HG03139 (cell line): ENCODE measurements around the gene ANAPC1.
"Not testable (repeated sequence)": the region's sequence is repeated elsewhere in the genome, so short reads cannot be mapped to it uniquely, and the experiment has no call there.

Source experiments
- ATAC-seq: cut with Tn5 transposase; IDR thresholded peaks from one replicate; pipeline ENCODE4 v1.9.1; 2021; ENCODE audit not compliant: unreplicated experiment

The ANAPC1 gene

DNA sequence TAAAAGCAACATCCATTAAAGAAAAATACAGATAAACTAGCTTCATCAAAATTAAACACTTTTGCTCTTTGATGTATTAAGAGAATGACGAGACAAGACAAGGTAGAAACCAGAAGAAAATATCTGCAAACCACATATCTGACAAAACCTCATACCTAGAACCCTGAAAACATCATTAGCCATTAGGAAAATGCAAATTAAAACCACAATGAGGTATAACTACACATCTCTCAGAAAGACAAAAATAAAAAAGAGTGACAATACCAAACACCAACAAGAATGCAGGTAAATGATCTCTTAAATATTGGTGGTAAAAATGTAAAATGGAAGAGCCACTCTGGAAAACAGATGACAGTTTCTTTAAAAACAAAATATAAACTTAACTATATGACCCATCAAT lies 53.5 kb downstream of the ANAPC1 start:
- not testable (repeated sequence) for ATAC-seq

DNA sequence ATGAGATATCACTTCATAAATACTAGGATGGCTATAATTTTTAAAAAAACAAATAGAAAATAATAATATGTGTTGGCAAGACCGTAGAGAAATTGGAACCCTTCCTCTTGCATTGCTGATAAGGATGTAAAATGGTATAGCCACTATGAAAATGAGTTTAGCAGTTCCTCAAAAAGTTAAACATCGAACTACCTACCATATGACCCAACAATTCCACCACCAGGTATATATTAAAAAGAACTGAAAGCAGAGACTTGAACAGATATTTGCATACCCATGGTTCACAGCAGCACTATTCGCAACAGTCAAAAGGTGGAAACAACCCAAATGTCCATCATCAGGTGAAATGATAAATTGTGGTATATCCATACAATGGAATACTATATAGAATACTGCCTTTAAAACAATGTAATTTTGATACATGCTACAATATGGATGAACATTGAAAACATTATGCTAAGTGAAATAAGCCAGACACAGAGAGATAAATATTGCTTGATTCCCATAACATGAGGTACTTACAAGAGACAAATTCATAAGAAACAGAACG lies 55.7 kb downstream of the ANAPC1 start:
- ATAC-seq = not testable (repeated sequence)

DNA sequence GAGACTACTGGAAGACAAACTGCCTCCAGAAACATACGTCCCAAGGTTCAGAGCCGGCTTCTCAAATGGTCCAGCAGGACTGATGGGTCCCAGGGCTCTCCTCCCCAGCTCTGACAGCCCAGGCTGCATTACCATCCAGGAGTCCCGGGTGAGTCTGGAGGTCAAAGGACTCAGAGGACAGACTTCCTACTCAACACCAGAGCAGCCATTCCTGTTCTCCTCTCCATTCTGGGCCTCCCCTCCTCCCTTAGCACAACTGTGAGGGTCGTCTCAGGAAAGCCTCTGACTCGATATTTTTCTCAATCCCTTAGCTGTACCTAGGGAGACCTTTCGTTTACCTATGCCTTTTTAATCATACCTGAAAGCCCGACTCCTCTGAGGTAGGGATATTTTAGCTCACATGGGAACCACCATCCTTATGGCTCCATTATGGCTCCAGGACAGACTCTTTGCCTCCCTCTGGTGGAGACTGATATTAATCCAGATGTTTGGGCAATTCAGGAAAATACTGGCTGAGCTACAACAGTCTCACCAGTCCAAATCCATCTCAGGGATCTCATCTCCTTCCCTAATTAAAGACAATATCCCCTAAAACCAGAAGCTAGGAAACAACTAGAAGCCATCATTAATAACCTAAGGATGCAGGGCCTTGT lies 70.9 kb downstream of the ANAPC1 start:
- not testable (repeated sequence) for ATAC-seq

DNA sequence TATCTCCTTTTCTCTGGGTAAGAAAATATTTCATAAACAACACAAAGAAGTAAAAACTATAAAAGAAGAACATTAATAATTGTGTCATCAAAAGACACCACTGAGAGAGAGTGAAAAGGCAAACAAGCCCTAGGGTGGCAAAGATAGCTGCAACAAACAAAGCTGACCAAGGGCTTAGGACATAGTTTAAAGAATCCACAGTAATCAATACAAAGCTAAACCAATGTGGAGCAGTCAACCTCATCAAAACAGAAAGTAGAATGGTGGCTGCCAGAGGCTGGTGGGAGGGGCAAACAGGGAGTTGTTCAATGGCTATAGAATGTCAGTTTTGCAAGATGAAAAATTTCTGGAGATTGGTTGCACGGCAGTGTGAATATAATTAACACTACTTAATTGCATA lies 93.4 kb downstream of the ANAPC1 start:
- not testable (repeated sequence) for ATAC-seq

DNA sequence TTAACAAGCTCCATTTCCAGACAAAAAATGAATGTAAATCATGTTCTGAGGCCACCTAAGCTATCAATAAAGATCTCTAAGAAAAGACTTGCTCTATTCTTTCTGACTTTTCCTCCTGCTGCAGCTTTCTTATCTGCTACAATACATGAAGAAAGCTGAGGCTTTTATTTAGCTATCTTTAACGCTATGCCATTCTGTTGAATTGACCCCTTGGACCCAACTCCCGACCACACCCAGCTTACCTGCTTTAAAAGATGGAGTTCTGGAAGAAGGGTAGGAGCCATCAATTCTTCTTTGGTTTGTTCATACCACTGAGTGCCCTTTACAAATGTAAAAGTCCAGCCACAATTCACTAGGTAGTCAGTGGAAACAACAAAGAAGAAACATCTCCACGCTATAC lies 99.9 kb downstream of the ANAPC1 start:
- not testable (repeated sequence) for ATAC-seq

DNA sequence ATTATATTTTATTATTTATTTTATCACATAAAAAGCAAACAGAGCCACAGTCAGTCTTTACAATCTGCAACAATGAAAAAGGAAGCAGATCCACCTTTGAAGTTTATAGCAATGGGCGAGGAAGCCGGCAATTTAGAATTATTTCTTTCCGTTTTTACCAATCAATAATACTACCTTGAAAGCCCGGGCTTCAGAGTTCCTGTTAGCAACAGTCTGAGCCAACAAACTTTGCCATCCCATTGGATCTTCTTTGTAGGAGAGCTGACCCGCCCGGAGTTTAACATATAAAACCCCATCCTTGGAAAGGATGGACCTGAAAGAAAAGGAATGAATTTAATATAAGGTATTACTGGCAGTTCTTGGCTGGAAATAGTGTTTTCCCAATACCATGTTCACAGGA lies 101.8 kb downstream of the ANAPC1 start:
- ATAC-seq = not testable (repeated sequence)

DNA sequence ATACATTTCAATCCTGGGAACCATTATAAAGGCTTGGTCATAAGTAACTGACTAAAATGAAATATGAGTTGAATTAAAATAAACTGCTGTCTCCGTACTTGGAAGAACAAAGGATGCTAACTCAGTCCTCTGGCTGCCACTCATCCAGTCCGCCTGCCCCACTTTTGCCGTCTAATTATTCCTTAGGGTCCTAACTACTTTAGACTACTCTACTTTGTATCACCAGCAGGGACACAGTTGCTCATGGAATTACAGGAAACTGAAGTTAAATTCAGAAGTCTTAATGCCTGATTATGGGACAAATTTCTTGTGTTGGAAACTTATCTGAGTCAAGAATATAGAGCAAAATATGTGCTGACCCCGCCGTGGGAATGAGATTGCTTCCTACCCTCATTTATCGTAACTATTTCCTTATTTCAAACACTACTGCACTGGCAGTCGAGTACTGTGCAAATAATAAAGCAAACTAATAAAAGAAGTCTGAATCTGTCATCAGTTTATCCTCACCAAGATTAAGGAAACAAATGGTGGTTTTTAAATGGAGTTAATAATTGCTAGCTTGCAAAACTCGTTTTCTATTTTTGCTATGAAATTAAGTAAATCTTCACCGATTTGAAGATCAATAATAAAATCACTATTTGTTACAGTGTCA lies 102.4 kb downstream of the ANAPC1 start:
- ATAC-seq = not testable (repeated sequence)

DNA sequence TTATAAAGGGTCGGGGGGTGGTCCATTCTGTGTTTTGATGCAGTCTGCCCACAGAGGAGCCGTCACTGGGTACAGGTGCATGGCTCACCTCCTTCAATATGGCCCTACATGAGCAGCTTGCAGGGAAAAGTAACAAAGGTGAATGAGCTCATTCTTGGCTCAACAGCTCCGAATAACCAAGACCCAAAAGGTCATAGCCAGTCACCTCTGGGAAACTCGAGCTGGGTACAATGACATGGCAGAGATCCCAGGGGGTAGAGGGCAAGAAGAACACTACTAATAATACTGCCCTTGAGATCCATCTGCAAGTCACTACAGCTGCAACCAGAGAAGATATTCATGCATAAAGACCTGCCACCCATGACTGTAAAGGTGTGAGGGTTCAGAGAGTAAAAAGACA lies 106.8 kb downstream of the ANAPC1 start:
- ATAC-seq = not testable (repeated sequence)

DNA sequence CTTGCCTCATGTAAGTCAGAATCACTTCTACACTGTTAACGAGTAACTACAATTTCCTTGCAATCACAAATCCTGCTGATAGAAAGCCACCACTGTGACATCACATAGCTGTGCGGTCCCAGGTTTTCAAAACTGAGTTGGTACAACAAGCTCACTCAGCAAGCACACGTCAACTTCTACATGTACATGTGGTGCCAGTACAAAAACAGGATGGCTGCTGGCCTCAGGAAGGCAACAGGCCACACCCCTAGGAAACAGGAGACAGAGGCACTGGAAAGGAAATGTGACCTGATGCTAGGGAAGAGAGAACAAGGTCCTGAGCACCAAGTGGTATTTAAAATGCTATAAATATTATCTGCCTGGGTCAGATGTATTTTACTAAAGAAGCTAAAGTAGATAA lies 107.7 kb downstream of the ANAPC1 start:
- not testable (repeated sequence) for ATAC-seq

DNA sequence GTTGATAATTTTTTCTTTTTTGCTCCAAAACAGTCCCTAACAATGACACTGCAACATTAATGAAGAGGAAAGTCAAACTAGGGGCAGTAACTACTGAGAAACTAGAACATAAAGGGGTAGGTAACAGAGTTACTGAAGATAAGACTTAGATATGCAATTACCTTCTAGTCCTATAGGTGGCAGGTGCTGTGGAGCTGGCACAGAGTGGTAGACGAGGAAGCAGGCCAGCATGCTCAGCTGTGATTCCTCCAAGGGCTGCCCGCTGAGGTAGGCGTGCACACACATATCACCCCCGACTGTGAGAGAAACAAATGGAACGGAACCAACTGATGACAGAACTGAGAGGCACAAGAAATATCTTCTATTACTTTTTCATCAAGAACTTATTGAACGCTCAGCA lies 111.8 kb downstream of the ANAPC1 start:
- ATAC-seq = not testable (repeated sequence)

DNA sequence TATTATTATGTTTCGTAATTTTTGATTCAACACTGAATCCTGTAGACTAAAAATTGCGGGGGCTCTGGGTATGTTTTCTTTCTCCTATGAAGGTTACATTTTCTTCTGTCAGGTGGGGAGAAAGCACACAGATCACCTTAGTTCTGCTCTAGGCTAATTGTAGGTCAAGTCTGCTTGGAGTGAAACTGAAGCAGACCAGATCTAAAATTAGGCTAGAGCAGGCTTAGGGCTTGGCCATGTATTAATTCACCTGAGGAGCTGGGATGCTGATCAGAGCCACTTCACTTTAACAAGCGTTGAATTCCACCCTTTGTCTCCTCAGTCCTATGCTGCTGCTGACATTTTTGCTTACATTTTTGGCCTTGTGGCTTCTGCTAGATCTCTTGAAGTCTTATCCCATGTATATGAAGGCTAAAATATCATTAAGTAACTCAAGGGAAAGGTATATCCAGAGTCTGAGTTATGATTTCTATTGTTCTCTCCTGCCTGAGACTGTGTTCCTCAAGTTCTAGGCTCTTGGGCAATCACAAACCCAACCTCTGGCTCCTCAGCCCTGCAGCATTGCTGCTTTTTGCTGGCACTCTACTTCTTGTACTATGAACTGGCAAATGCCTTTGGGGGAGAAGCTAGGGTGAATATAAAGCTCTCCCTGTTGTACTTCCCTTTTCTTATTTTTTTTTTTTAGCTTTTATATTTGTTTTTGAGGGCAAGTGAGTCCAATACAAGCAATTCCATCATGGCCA lies 112.9 kb downstream of the ANAPC1 start:
- not testable (repeated sequence) for ATAC-seq

DNA sequence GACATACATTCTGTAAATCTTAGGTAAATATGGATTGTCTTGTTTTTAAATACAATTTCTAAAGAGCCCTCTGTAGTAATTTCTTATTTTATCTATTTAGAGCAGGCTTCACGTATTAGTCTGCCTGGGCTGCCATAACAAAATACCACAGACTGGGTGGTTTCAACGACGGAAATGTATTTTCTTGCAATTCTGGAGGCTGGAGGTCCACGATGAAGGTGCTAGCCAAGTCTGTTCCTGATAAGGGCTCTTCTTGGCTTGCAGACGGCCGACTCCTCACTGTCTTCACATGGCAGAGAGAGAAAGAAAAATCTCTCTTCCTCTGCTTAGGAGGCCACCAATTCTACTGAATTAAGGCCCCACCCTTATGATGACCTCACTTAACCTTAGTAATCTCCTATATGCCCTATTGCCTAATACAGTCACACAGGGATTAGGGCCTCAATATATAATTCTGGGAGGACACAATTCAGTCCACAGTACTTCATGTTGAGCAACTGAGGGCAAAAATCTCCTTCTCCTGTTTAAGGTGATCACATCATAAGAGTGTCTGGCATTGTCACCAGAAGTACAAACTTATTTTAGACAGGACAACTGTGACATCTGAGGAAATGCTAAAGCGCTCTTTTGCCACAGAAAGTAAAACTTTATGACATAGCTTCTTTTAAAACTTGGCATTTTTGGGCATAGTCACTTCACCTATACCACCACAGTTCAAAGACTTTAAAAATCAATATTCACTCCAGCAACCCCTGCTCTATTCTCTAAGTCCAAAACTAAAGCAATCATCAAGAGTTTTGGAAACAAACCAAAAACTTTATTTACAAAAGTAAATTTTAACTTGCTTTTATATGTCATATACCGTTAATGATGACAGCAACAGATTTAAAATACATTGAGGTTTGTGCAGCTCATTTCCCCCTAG lies 115.5 kb downstream of the ANAPC1 start:
- ATAC-seq = not testable (repeated sequence)

DNA sequence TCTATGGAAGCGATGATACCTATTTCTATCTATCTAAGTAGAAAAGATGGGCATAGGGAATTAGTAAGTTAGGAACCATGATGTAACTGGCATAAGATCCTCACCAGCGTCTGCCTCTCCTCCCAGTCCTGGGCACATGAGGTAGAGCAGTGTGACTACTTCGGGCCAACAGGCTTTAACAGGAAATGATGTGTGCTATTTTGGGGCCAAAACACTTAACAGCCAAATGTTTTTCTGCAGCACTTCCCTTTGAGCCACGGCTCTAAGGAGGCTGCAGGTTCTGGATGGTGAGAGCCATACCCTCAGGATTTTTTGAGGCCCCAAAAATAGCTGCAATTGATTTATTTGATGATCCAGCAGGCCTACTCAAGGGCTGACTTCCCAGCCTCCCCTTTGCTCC lies 116.9 kb downstream of the ANAPC1 start:
- ATAC-seq = not testable (repeated sequence)

DNA sequence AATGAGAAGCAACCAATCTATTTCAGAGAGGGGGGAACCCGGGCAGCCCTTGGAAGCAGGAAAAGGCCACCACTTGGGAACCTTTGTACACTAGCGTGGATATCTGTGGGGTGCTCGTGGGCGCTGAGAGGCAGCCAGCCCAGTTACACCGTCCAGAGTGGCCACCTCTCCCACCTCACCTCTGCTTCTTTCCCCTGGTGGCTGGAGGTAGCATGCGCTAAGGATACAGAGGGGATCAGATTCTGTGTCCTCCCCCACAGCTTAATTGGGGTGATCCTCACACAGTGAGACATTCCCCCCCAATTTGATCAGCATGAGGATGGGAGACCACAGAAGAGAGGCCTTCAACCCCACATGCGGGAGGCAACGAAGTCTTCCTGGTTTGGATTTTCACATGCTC lies 117.7 kb downstream of the ANAPC1 start:
- ATAC-seq = not testable (repeated sequence)

DNA sequence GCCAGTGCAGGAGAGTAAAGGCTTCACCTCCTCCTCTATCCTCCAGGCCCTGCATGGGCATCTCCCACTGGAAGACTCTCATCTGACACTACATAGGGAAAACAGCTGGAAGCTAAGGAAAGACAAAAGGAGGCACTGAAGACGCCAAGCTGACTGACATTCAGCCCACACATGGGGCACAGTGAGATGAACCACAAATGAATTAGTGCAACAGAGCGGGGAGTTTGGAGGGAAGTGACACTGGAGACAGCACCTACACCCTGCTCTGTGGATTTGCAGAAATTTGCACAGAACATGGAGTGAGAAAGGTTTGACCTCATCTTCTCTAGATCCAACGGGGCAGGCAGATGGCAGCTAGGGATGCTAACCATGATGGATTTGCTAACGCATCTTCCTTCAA lies 119.8 kb downstream of the ANAPC1 start:
- not testable (repeated sequence) for ATAC-seq

DNA sequence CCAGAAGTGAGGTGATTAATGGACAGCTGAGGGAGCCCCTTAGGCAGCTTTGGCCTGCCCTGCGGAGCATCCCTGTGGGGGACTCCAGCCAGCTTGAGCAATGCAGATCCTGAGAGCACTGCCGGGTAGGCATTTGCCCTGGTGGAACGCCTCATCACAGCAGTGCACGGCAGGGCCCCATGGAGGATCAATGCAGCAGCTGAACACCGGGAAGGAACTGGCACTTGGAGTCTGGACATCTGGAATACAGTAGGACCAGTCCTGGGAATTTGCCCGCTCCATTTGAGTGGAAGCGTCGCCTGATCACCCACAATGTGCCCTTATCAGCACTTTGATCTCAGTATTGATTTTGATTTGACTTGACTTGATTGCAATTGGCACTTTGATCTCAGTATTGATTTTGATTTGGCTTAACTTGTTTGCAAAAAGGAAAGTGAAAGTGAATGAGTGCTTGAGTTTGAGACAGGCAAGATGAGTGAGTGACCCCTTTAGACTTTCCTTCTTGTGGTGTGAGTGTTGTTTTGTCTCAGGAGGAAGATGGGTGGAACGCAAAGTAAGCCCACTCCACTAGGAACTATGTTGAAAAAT lies 123.2 kb downstream of the ANAPC1 start:
- ATAC-seq = not testable (repeated sequence)

DNA sequence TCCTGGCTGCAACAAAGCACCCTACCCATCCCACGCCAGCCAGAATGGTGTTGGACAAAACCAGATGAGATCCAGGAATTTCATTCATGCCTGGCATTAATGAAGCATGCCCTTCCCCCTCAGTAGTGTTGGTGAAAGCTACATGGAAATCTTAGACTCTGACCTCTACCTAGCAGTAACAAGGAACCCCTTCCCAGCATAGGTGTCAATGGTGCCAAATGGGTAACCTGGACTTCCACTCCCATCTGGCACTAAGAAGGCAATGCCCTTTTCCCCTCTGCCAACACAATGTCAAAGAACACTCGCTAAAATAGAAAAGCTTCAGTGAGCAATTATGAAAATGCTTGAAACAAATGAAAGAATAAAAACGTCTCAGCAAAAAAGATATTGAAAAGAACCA lies 131.5 kb downstream of the ANAPC1 start:
- ATAC-seq = not testable (repeated sequence)

DNA sequence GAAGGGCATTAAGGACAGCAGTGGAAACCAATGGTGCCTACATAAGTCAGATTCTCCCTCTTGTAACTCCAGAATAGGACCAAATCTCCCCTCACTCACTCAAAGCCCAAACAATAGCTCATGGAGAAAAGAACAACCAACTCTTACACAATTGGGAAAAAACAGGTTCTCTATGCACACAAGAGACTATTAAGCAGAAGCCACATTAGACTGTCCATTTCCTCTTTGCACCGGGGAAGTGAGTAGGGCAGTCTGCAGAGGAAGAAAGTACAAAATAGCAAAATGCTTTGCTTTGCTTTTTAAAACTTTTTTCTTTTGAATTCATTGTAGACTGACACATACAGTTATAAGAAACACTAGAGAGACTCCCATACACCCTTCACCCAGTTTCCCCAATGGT lies 133.4 kb downstream of the ANAPC1 start:
- ATAC-seq = not testable (repeated sequence)

DNA sequence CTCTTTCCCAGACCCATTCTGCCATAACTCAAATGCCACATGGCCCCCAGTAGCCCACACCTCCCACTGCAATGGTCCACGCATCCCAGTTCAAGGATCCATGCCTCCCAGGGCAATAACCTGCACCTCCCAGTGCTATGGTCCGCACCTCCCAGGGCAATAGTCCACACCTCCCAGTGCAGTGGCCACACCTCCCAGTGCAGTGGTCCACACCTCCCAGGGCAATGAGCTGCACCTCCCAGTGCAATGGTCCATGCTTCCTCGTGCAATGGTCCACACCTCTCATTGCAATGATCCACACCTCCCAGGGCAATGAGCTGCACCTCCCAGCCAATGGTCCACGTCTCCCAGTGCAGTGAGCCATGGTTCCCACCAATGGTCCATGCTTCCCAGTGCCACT lies 135.6 kb downstream of the ANAPC1 start:
- ATAC-seq = not testable (repeated sequence)
